HepG2 (cell line): ENCODE results near the gene SOCS1. TPM values are rescaled to one million over a fixed set of nuclear protein-coding genes. Genes with fewer than 3 reads are reported as not detected.
A peak's percentile ranks its signal among the peaks of the same experiment; 100 is the strongest.

ENCODE experiments used
- GMEB1 ChIP-seq: sonication (generic); formaldehyde crosslinking; IDR thresholded peaks from 2 replicates; pipeline ENCODE4 v1.5.1; 2020; ENCODE audit warnings: missing genetic modification reagents, mild to moderate bottlenecking, borderline replicate concordance
- HNF1A ChIP-seq, 2 experiments: sonication (generic) in 1 of 2; formaldehyde crosslinking in 1 of 2; IDR thresholded peaks; 2 replicates each; pipeline versions ENCODE4 v1.4.0 to v1.6.1; 2016 to 2020; ENCODE audit warnings: borderline replicate concordance in 1 of 2, low read depth in 1 of 2, mild to moderate bottlenecking in 1 of 2, missing genetic modification reagents in 1 of 2
- JARID2 ChIP-seq: sonication (generic); formaldehyde crosslinking; IDR thresholded peaks from 2 replicates; pipeline ENCODE4 v1.8.1; 2023; ENCODE audit warnings: missing genetic modification reagents, inconsistent platforms; ENCODE audit not compliant: insufficient replicate concordance
- LRRFIP1 ChIP-seq: sonication (generic); formaldehyde crosslinking; conservative IDR thresholded peaks from 2 replicates; pipeline ENCODE4 v1.4.0; 2020; ENCODE audit warnings: missing genetic modification reagents
- ZNF333 ChIP-seq: sonication (generic); formaldehyde crosslinking; IDR thresholded peaks from 2 replicates; pipeline ENCODE4 v1.4.0; 2020; ENCODE audit warnings: mild to moderate bottlenecking, missing genetic modification reagents, borderline replicate concordance
- ZNF451 ChIP-seq: sonication (generic); formaldehyde crosslinking; IDR thresholded peaks from 2 replicates; pipeline ENCODE4 v1.5.0; 2020; ENCODE audit warnings: mild to moderate bottlenecking, missing genetic modification reagents
- ZNF646 ChIP-seq: sonication (generic); formaldehyde crosslinking; IDR thresholded peaks from 2 replicates; pipeline ENCODE4 v1.9.0; 2021; ENCODE audit warnings: mild to moderate bottlenecking, missing genetic modification reagents
- polyA plus RNA-seq, 8 experiments: library from polyadenylated mRNA; depleted of rRNA in 3 of 8; stranded (reverse) in 7 of 8; unstranded in 1 of 8; fragments of >200 nt; fragmentation: Illumina TruSeq in 4 of 8; extraction: Trizol in 4 of 8; gene quantifications; 2 replicates each; pipeline versions ENCODE4 v1.2.1 to v1.2.3, GENCODE V29; 2011 to 2016; ENCODE audit warnings: low read depth in 4 of 8, missing spikeins in 1 of 8, mixed read lengths in 1 of 8; ENCODE audit not compliant: insufficient read depth in 1 of 8
- total RNA-seq, 5 experiments: library from RNA; depleted of rRNA; stranded (reverse); fragments of >200 nt; fragmentation: Illumina TruSeq; extraction: Trizol; gene quantifications; 2 replicates each; pipeline ENCODE4 v1.2.3, GENCODE V29; 2016; ENCODE audit warnings: low read depth in 1 of 5

SOCS1 gene
- total and polyA plus RNA-seq, 2 of the 13 experiments (the other 11 are each of a cell fraction or from before 2014, with no cell fraction given), result 5.3 to 6.3 TPM

- TF ChIP-seq GMEB1 (CRISPR knock-in tag) (no peak), ZNF451 (CRISPR knock-in tag) (0 out of 2 replicates have a peak, but pooled peaks have one; percentile 21), ZNF646 (CRISPR knock-in tag) (no peak; the same call in 1 of the 2 replicates), JARID2 (CRISPR knock-in tag) (no peak), ZNF333 (CRISPR knock-in tag) (0 out of 2 replicates have a peak, but pooled peaks have one; percentile 77), LRRFIP1 (CRISPR knock-in tag) (no peak), HNF1A (IDR thresholded peaks at IDR 0.05; ENCODE audit: low read depth) (no peak), HNF1A (CRISPR knock-in tag; IDR thresholded peaks at IDR 0.05; ENCODE audit: borderline replicate concordance) (peak; percentile 23; the same call in 1 of the 2 replicates)
These were observed 2.8 kb upstream of the SOCS1 start (continued) for GRCh38 chr16:11258553-11259492.
